HG03378 (cell line): Measurements from ENCODE around the gene OR52W1.
"Not testable (repeated sequence)": the region's sequence is repeated elsewhere in the genome, so short reads cannot be mapped to it uniquely, and the experiment has no call there.

Experiments used
- ATAC-seq: cut with Tn5 transposase; IDR thresholded peaks from one replicate; pipeline ENCODE4 v1.9.1; 2021; ENCODE audit warnings: mild to moderate bottlenecking, moderate library complexity; ENCODE audit not compliant: unreplicated experiment

OR52W1 gene

GRCh38 chr11:6216501-6216900, 17.5 kb downstream of the OR52W1 start:
- no peak for ATAC-seq

- no peak for ATAC-seq
Observed at GRCh38 chr11:6217722-6218121, 18.7 kb downstream of the OR52W1 start.

- ATAC-seq: no peak
Observed at GRCh38 chr11:6219359-6219758, 20.3 kb downstream of the OR52W1 start.

- ATAC-seq: no peak
Observed at GRCh38 chr11:6223854-6224253, 24.8 kb downstream of the OR52W1 start.

GRCh38 chr11:6224421-6224820, 25.4 kb downstream of the OR52W1 start:
- no peak for ATAC-seq

GRCh38 chr11:6225024-6225423, 26.0 kb downstream of the OR52W1 start:
- no peak for ATAC-seq

GRCh38 chr11:6225896-6226295, 26.9 kb downstream of the OR52W1 start:
- ATAC-seq: no peak

GRCh38 chr11:6228520-6228919, 29.5 kb downstream of the OR52W1 start:
- ATAC-seq: no peak

GRCh38 chr11:6229911-6230310, 30.9 kb downstream of the OR52W1 start:
- ATAC-seq: no peak

GRCh38 chr11:6232899-6233298, 33.9 kb downstream of the OR52W1 start:
- ATAC-seq: no peak

- no peak for ATAC-seq
Observed at GRCh38 chr11:6233984-6234386, 35.0 kb downstream of the OR52W1 start.

GRCh38 chr11:6234387-6235107, 35.5 kb downstream of the OR52W1 start, which contains the start of gene FHIP1B:
Gene FHIP1B, minus strand, starts transcription at chr11:6234636. Its CDS starts 10,120 bp downstream, at chr11:6224516.
- peak; percentile 96 for ATAC-seq

GRCh38 chr11:6237266-6237665, 38.2 kb downstream of the OR52W1 start:
- no peak for ATAC-seq

- no peak for ATAC-seq
Observed at GRCh38 chr11:6237761-6238302, 38.8 kb downstream of the OR52W1 start.

GRCh38 chr11:6238902-6239301, 39.9 kb downstream of the OR52W1 start, which contains the start of gene CNGA4:
Gene CNGA4, plus strand, starts transcription at chr11:6239089. Its CDS starts 118 bp downstream, at chr11:6239207.
- no peak for ATAC-seq

- ATAC-seq: no peak
Observed at GRCh38 chr11:6240139-6240538, 41.1 kb downstream of the OR52W1 start.

GRCh38 chr11:6240781-6241180, 41.8 kb downstream of the OR52W1 start:
- ATAC-seq: no peak

- no peak for ATAC-seq
Observed at GRCh38 chr11:6241316-6241715, 42.3 kb downstream of the OR52W1 start.

- ATAC-seq: no peak
Observed at GRCh38 chr11:6245536-6245935, 46.5 kb downstream of the OR52W1 start.

- ATAC-seq: no peak
Observed at GRCh38 chr11:6248248-6248647, 49.2 kb downstream of the OR52W1 start.

GRCh38 chr11:6248897-6249296, 49.9 kb downstream of the OR52W1 start:
- ATAC-seq: not testable (repeated sequence)
